ENCODE results near the gene TRAF6.

GRCh38 chr11:36493332-36493731 lies 16.7 kb downstream of the TRAF6 start:
- no peak for TF ChIP-seq MAX (IDR thresholded peaks at IDR 0.05)
- no peak for TF ChIP-seq RCOR1 (IDR thresholded peaks at IDR 0.05; ENCODE audit: low read depth, low read length)
- no peak for TF ChIP-seq CTCF (IDR thresholded peaks at IDR 0.05)
- no peak for TF ChIP-seq POLR2A (IDR thresholded peaks at IDR 0.05; ENCODE audit: low read length)
- no peak for TF ChIP-seq POLR2AphosphoS2 (conservative IDR thresholded peaks at IDR 0.05; ENCODE audit: low read length)
- no peak for TF ChIP-seq RARB (CRISPR knock-in tag; IDR thresholded peaks at IDR 0.05)
